GM23338 (cell line): ENCODE results near the gene SRCIN1.
"Not testable (repeated sequence)": the region's sequence is repeated elsewhere in the genome, so short reads cannot be mapped to it uniquely, and the experiment has no call there.

Source experiments
- CREB1 ChIP-seq: fragments of 250-450 bp; sonication (Bioruptor Pico); IDR thresholded peaks from 2 replicates; pipeline ENCODE4 v1.5.0; 2020; ENCODE audit warnings: low read depth, mild to moderate bottlenecking, moderate library complexity
- EZH2 ChIP-seq: fragments of 200-600 bp; sonication (generic); IDR thresholded peaks from one replicate; pipeline ENCODE4 v1.8.0; 2017; ENCODE audit warnings: antibody characterized with exemption, mild to moderate bottlenecking, low read depth; ENCODE audit not compliant: unreplicated experiment
- EZH2phosphoT487 ChIP-seq: fragments of 200-600 bp; sonication (generic); IDR thresholded peaks from one replicate; pipeline ENCODE4 v1.8.1; 2018; ENCODE audit warnings: antibody characterized with exemption; ENCODE audit not compliant: unreplicated experiment
- JUNB ChIP-seq: IDR thresholded peaks from one replicate; pipeline ENCODE4 v1.6.1; 2016; ENCODE audit warnings: antibody characterized with exemption; ENCODE audit not compliant: unreplicated experiment
- NANOG ChIP-seq: IDR thresholded peaks from 2 replicates; pipeline ENCODE4 v1.6.1; 2016; ENCODE audit warnings: antibody characterized with exemption, borderline replicate concordance
- POLR2AphosphoS5 ChIP-seq: IDR thresholded peaks from 2 replicates; pipeline ENCODE4 v1.6.1; 2016; ENCODE audit warnings: antibody characterized with exemption, low read depth
- STAT1 ChIP-seq: IDR thresholded peaks from one replicate; pipeline ENCODE4 v1.6.1; 2016; ENCODE audit warnings: antibody characterized with exemption; ENCODE audit not compliant: unreplicated experiment
- ZNF114 ChIP-seq: fragments of 250-450 bp; sonication (Bioruptor Pico); IDR thresholded peaks from 2 replicates; pipeline ENCODE4 v1.5.0; 2020; ENCODE audit warnings: mild to moderate bottlenecking, moderate library complexity
- ZNF331 ChIP-seq: fragments of 250-450 bp; sonication (Bioruptor Pico); IDR thresholded peaks from 2 replicates; pipeline ENCODE4 v1.5.0; 2020; ENCODE audit warnings: low read depth, mild to moderate bottlenecking, moderate library complexity
- TF ChIP-seq, protein P1 (sequence below): IDR thresholded peaks from one replicate; pipeline ENCODE4 v1.6.1; 2018; ENCODE audit warnings: antibody characterized with exemption; ENCODE audit not compliant: unreplicated experiment
- TF ChIP-seq, protein P2 (sequence below), 2 experiments: fragments of 200-600 bp in 1 of 2; sonication (generic) in 1 of 2; conservative IDR thresholded peaks; 2 replicates each; pipeline versions ENCODE4 v1.5.1 to v1.6.1; 2016 to 2017; ENCODE audit warnings: antibody characterized with exemption in 2 of 2, low read depth in 2 of 2, mild to moderate bottlenecking in 2 of 2, moderate library complexity in 1 of 2
- TF ChIP-seq, protein P3 (sequence below): IDR thresholded peaks from 2 replicates; pipeline ENCODE4 v1.6.1; 2016; ENCODE audit warnings: antibody characterized with exemption

DNA sequence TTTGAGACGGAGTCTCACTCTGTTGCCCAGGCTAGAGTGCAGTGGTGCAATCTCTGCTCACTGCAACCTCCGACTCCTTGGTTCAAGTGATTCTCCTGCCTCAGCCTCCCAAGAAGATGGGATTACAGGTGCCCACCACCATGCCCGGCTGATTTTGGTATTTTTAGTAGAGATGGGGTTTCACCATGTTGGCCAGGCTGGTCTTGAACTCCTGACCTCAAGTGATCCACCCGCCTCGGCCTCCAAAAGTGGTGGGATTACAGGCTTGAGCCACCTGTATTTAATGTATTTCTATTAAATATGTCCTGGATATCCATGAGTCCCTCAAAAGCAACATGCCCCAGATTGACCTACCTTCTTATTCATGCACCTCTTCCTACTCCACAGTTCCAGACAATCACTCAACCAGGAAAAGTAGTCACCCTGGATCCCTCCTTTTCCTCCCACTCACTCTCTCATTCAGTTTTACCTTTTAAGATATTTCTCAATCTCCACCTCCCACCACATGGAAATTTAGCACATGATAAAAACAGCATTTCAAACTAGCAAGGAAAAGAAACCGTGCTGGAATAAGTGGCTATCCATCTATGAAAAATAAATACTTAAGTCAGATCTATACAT lies 21.0 kb upstream of the SRCIN1 start:
- not testable (repeated sequence) for TF ChIP-seq POLR2AphosphoS5; NANOG; STAT1; EZH2phosphoT487; JUNB; EZH2; CREB1; ZNF331; ZNF114 (CRISPR knock-in tag)
- TF ChIP-seq, protein P1, sequence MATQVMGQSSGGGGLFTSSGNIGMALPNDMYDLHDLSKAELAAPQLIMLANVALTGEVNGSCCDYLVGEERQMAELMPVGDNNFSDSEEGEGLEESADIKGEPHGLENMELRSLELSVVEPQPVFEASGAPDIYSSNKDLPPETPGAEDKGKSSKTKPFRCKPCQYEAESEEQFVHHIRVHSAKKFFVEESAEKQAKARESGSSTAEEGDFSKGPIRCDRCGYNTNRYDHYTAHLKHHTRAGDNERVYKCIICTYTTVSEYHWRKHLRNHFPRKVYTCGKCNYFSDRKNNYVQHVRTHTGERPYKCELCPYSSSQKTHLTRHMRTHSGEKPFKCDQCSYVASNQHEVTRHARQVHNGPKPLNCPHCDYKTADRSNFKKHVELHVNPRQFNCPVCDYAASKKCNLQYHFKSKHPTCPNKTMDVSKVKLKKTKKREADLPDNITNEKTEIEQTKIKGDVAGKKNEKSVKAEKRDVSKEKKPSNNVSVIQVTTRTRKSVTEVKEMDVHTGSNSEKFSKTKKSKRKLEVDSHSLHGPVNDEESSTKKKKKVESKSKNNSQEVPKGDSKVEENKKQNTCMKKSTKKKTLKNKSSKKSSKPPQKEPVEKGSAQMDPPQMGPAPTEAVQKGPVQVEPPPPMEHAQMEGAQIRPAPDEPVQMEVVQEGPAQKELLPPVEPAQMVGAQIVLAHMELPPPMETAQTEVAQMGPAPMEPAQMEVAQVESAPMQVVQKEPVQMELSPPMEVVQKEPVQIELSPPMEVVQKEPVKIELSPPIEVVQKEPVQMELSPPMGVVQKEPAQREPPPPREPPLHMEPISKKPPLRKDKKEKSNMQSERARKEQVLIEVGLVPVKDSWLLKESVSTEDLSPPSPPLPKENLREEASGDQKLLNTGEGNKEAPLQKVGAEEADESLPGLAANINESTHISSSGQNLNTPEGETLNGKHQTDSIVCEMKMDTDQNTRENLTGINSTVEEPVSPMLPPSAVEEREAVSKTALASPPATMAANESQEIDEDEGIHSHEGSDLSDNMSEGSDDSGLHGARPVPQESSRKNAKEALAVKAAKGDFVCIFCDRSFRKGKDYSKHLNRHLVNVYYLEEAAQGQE: not testable (repeated sequence)
- TF ChIP-seq, protein P2, sequence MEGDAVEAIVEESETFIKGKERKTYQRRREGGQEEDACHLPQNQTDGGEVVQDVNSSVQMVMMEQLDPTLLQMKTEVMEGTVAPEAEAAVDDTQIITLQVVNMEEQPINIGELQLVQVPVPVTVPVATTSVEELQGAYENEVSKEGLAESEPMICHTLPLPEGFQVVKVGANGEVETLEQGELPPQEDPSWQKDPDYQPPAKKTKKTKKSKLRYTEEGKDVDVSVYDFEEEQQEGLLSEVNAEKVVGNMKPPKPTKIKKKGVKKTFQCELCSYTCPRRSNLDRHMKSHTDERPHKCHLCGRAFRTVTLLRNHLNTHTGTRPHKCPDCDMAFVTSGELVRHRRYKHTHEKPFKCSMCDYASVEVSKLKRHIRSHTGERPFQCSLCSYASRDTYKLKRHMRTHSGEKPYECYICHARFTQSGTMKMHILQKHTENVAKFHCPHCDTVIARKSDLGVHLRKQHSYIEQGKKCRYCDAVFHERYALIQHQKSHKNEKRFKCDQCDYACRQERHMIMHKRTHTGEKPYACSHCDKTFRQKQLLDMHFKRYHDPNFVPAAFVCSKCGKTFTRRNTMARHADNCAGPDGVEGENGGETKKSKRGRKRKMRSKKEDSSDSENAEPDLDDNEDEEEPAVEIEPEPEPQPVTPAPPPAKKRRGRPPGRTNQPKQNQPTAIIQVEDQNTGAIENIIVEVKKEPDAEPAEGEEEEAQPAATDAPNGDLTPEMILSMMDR (conservative IDR thresholded peaks at IDR 0.05; ENCODE audit: low read depth in 2 of 2): not testable (repeated sequence)
- TF ChIP-seq, protein P3, sequence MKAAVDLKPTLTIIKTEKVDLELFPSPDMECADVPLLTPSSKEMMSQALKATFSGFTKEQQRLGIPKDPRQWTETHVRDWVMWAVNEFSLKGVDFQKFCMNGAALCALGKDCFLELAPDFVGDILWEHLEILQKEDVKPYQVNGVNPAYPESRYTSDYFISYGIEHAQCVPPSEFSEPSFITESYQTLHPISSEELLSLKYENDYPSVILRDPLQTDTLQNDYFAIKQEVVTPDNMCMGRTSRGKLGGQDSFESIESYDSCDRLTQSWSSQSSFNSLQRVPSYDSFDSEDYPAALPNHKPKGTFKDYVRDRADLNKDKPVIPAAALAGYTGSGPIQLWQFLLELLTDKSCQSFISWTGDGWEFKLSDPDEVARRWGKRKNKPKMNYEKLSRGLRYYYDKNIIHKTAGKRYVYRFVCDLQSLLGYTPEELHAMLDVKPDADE: not testable (repeated sequence)
